ENCODE data around the gene ZC3H12C. TPM values are rescaled to one million over a fixed set of nuclear protein-coding genes. Genes with fewer than 3 reads are reported as not detected.
A peak's percentile ranks its signal among the peaks of the same experiment; 100 is the strongest.

ZC3H12C gene
- total RNA-seq, 4 donors from 2014 or later, result 2.3 to 27.6 (median 18.6) TPM

GRCh38 chr11:110172468-110173065 lies 79.4 kb downstream of the ZC3H12C start:
- DNase-seq, result no peak
- Histone ChIP-seq H3K9me3 (no peaks in the 10 kb centered on the region), H3K4me1 (no peaks in the 10 kb centered on the region), H3K4me3 (no peak overlapping the region), H3K27ac (no peak overlapping the region), H3K36me3 (no peaks in the 10 kb centered on the region), H3K27me3 (no peaks in the 10 kb centered on the region)
- TF ChIP-seq CTCF (IDR thresholded peaks at IDR 0.05) (no peak), POLR2A (IDR thresholded peaks at IDR 0.05) (no peak)
- intact Hi-C loops (cut with DNase I; ENCODE audit: low total_unique reads), result no loop called here

- H3K36me3 ChIP-seq, result no peaks in the 10 kb centered on the region
- no peaks in the 10 kb centered on the region for H3K27me3 ChIP-seq
- H3K9me3 ChIP-seq, result no peaks in the 10 kb centered on the region
- no peak overlapping the region for H3K27ac ChIP-seq
- peak; percentile 50 to 57 for DNase-seq
- TF ChIP-seq CTCF (IDR thresholded peaks at IDR 0.05) (peak; percentile 39 to 74 (median 48)), POLR2A (IDR thresholded peaks at IDR 0.05) (no peak)
- intact Hi-C loops (cut with DNase I; ENCODE audit: low total_unique reads), result no loop called here
- no peaks in the 10 kb centered on the region for H3K4me1 ChIP-seq
- H3K4me3 ChIP-seq, result no peak overlapping the region
Measured at GRCh38 chr11:110173811-110174644, 80.8 kb downstream of the ZC3H12C start.

GRCh38 chr11:110174645-110175310 lies 81.6 kb downstream of the ZC3H12C start:
- intact Hi-C loops (cut with DNase I; ENCODE audit: low total_unique reads), result no loop called here
- DNase-seq, result no peak
- no peak overlapping the region for H3K4me3 ChIP-seq
- H3K27ac ChIP-seq, result no peak overlapping the region
- H3K4me1 ChIP-seq, result no peaks in the 10 kb centered on the region
- H3K9me3 ChIP-seq, result no peaks in the 10 kb centered on the region
- no peaks in the 10 kb centered on the region for H3K27me3 ChIP-seq
- H3K36me3 ChIP-seq, result no peaks in the 10 kb centered on the region
- TF ChIP-seq CTCF (IDR thresholded peaks at IDR 0.05), result no peak
- TF ChIP-seq POLR2A (IDR thresholded peaks at IDR 0.05), result no peak

GRCh38 chr11:110176366-110177085 lies 83.3 kb downstream of the ZC3H12C start:
- Histone ChIP-seq H3K4me3 (no peak overlapping the region), H3K27ac (no peak overlapping the region), H3K27me3 (no peaks in the 10 kb centered on the region), H3K4me1 (no peaks in the 10 kb centered on the region), H3K36me3 (no peaks in the 10 kb centered on the region), H3K9me3 (no peaks in the 10 kb centered on the region)
- no peak for DNase-seq
- intact Hi-C loops (cut with DNase I; ENCODE audit: low total_unique reads), result no loop called here
- TF ChIP-seq CTCF (IDR thresholded peaks at IDR 0.05) (no peak), POLR2A (IDR thresholded peaks at IDR 0.05) (no peak)
